ENCODE data around the gene RANGAP1.

Gene RANGAP1

DNA sequence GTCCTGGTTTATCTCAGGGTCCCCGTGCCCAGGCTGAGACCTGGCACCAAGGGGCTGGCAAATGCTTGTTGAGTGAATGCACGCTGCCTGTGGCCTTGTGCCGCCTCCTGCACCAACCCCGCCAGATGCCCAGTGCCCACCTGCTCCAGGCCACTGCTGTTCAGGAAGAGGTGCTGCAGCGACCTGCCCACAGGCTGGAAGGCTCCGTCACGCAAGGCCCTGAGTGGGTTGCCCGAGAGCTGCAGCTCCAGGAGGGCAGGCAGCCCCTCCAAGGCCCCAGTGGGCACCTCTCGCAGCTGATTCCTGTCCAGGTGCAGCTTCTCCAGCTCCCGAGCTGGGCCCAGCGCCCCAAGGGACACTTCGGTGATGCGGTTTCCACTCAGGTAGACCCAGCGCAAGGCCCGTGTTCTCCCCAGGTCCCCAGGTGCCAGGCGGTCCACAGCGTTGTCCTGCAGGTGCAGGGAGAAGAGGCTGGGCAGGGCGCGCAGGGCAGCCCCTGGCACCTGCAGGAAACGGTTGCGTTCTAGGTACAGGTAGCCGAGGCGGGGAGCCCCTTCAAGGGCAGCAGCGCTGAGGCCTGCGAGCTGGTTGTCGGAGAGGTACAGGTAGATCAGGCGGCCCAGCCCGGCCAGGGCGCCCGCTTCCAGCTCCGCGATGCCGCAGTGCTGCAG is 48.8 kb downstream of the RANGAP1 start:
- H3K27me3 ChIP-seq (ENCODE audit: control insufficient read depth, insufficient read depth, low read length): no peaks in the 10 kb centered on the region
- H3K9me3 ChIP-seq (ENCODE audit: control insufficient read depth, low read length): no peaks in the 10 kb centered on the region
- no peak overlapping the region for H3K4me3 ChIP-seq (ENCODE audit: low read depth, low read length)
- TF ChIP-seq, protein P1, sequence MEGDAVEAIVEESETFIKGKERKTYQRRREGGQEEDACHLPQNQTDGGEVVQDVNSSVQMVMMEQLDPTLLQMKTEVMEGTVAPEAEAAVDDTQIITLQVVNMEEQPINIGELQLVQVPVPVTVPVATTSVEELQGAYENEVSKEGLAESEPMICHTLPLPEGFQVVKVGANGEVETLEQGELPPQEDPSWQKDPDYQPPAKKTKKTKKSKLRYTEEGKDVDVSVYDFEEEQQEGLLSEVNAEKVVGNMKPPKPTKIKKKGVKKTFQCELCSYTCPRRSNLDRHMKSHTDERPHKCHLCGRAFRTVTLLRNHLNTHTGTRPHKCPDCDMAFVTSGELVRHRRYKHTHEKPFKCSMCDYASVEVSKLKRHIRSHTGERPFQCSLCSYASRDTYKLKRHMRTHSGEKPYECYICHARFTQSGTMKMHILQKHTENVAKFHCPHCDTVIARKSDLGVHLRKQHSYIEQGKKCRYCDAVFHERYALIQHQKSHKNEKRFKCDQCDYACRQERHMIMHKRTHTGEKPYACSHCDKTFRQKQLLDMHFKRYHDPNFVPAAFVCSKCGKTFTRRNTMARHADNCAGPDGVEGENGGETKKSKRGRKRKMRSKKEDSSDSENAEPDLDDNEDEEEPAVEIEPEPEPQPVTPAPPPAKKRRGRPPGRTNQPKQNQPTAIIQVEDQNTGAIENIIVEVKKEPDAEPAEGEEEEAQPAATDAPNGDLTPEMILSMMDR (IDR thresholded peaks at IDR 0.05): no peak
- no peaks in the 10 kb centered on the region for H3K36me3 ChIP-seq (ENCODE audit: control insufficient read depth, insufficient read depth, low read length)
- no peak overlapping the region for H3K9ac ChIP-seq
- no peak overlapping the region for H3K27ac ChIP-seq
- H3K4me1 ChIP-seq: no peaks in the 10 kb centered on the region
- H3K4me2 ChIP-seq (ENCODE audit: low read length): peak overlapping the region; percentile 44
- peak overlapping the region; percentile 78 for H2AFZ ChIP-seq
- H3K79me2 ChIP-seq: no peaks in the 10 kb centered on the region

GRCh38 chr22:41234815-41235695 is 50.9 kb downstream of the RANGAP1 start:
- Histone ChIP-seq H3K36me3 (ENCODE audit: control insufficient read depth, insufficient read depth, low read length) (no peaks in the 10 kb centered on the region), H2AFZ (no peak overlapping the region), H3K27ac (no peak overlapping the region), H3K9ac (no peak overlapping the region), H3K4me1 (no peaks in the 10 kb centered on the region), H3K4me3 (ENCODE audit: low read depth, low read length) (no peak overlapping the region), H3K4me2 (ENCODE audit: low read length) (no peak overlapping the region), H3K9me3 (ENCODE audit: control insufficient read depth, low read length) (no peaks in the 10 kb centered on the region), H3K79me2 (no peaks in the 10 kb centered on the region), H3K27me3 (ENCODE audit: control insufficient read depth, insufficient read depth, low read length) (no peaks in the 10 kb centered on the region)
- TF ChIP-seq, protein P1 (IDR thresholded peaks at IDR 0.05): no peak

DNA sequence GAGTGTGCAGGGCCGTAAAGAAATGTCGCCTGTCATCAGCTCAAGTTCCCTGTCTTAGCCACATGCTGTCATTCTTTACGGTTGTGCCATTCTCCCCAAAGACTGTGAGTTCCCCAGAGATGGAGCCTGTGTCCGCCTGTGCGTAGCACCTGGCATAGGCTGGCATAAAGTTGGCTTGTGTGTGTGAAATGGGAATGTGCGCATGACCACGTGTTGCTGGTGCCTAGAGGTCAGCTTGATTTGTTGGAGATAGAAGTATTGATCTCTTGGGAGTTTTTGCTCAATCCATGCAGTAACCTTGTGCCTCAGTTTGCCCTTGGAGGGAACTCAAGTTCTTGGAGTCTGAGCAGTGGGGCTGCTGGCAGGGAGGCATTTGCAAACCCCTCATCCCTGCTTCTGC is 54.6 kb downstream of the RANGAP1 start:
- no peaks in the 10 kb centered on the region for H3K79me2 ChIP-seq
- H3K4me1 ChIP-seq: no peaks in the 10 kb centered on the region
- no peaks in the 10 kb centered on the region for H3K27me3 ChIP-seq (ENCODE audit: control insufficient read depth, insufficient read depth, low read length)
- no peak overlapping the region for H2AFZ ChIP-seq
- no peak overlapping the region for H3K27ac ChIP-seq
- no peaks in the 10 kb centered on the region for H3K9me3 ChIP-seq (ENCODE audit: control insufficient read depth, low read length)
- H3K4me2 ChIP-seq (ENCODE audit: low read length): no peak overlapping the region
- H3K36me3 ChIP-seq (ENCODE audit: control insufficient read depth, insufficient read depth, low read length): no peaks in the 10 kb centered on the region
- H3K9ac ChIP-seq: no peak overlapping the region
- H3K4me3 ChIP-seq (ENCODE audit: low read depth, low read length): no peak overlapping the region
- TF ChIP-seq, protein P1 (IDR thresholded peaks at IDR 0.05): no peak

DNA sequence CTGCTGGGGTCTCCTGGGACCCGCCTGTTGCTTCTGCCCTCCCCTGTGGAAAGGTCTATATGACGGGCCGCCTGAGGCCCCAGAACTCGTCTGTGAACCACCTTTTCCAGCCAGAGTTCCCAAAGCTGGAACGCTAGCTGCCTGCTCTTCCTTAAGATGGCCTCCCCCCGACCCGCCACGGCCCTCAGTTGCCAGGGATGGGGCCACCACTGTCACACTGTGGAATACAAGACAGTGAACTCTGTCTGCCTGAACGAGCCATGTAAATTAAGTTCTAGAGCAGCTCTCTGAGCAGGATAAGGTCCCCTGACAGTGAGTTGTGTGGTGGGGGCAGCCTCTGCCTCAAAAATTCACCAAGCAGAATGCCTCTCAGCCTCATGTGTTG is 55.6 kb downstream of the RANGAP1 start:
- Histone ChIP-seq H2AFZ (no peak overlapping the region), H3K36me3 (ENCODE audit: control insufficient read depth, insufficient read depth, low read length) (no peaks in the 10 kb centered on the region), H3K27ac (no peak overlapping the region), H3K27me3 (ENCODE audit: control insufficient read depth, insufficient read depth, low read length) (no peaks in the 10 kb centered on the region), H3K9ac (no peak overlapping the region), H3K9me3 (ENCODE audit: control insufficient read depth, low read length) (no peaks in the 10 kb centered on the region), H3K4me1 (no peaks in the 10 kb centered on the region), H3K4me2 (ENCODE audit: low read length) (no peak overlapping the region), H3K79me2 (no peaks in the 10 kb centered on the region), H3K4me3 (ENCODE audit: low read depth, low read length) (no peak overlapping the region)
- TF ChIP-seq, protein P1 (IDR thresholded peaks at IDR 0.05): no peak
